ENCODE results near the gene ABLIM2. TPM values are rescaled to one million over a fixed set of nuclear protein-coding genes. Genes with fewer than 3 reads are reported as not detected.

Gene ABLIM2
- total RNA-seq, 1 donor from 2014 or later = 7.5 TPM

DNA sequence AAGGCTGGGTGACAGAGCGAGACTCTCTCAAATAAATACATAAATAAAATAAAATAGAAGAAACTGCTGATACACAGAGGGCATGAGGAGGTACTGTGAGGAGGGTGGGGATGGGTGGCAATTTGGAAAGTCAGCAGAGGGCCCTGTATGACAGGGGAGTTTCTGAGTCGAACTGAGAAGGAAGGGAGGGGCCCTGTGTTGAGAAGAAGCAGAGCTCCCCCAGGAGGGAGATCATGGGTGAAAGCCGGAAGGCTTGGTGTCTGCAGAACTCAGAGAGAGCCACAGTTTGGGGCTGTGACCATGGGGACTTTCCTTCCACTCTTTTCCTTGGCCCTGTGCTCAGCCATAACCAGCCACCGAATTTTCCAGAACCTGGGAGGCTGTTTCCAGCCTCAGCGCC is 194.2 kb downstream of the ABLIM2 start:
- H3K27me3 Mint-ChIP-seq (ENCODE audit: unreplicated experiment) = peaks cover 17% of the 10 kb centered on the region
- no peak overlapping the region for H3K4me3 Mint-ChIP-seq (ENCODE audit: unreplicated experiment)
- TF ChIP-seq, protein P1, sequence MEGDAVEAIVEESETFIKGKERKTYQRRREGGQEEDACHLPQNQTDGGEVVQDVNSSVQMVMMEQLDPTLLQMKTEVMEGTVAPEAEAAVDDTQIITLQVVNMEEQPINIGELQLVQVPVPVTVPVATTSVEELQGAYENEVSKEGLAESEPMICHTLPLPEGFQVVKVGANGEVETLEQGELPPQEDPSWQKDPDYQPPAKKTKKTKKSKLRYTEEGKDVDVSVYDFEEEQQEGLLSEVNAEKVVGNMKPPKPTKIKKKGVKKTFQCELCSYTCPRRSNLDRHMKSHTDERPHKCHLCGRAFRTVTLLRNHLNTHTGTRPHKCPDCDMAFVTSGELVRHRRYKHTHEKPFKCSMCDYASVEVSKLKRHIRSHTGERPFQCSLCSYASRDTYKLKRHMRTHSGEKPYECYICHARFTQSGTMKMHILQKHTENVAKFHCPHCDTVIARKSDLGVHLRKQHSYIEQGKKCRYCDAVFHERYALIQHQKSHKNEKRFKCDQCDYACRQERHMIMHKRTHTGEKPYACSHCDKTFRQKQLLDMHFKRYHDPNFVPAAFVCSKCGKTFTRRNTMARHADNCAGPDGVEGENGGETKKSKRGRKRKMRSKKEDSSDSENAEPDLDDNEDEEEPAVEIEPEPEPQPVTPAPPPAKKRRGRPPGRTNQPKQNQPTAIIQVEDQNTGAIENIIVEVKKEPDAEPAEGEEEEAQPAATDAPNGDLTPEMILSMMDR (IDR thresholded peaks at IDR 0.05; ENCODE audit: partially characterized antibody, unreplicated experiment) = no peak
- no peak overlapping the region for H3K27ac Mint-ChIP-seq (ENCODE audit: unreplicated experiment)
- peaks cover 13% of the 10 kb centered on the region for H3K9me3 Mint-ChIP-seq (ENCODE audit: unreplicated experiment)
- H3K4me1 Mint-ChIP-seq (ENCODE audit: low read depth, unreplicated experiment) = peaks cover 37% of the 10 kb centered on the region
- DNase-seq = no peak
- H3K36me3 Mint-ChIP-seq (ENCODE audit: unreplicated experiment) = no peaks in the 10 kb centered on the region

DNA sequence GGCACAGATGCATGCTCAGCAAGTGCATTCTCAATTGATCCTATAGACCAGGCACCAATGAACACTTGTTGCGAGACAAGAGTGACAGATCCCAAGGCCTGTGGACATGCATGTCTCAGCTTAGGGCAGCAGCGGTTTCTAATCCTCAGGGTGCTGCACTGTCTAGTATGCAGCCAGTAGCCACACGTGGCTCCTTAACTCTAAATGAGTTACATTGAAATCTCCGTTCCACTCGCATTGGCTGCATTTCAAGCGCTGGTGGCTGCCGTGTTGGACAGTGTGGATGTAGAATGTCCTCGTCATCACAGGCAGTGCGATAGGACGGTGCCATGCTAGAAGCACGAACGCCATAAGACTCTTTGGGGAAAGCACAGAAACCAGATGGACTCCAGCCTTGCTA is 194.9 kb downstream of the ABLIM2 start:
- Mint-ChIP-seq H3K4me3 (ENCODE audit: unreplicated experiment) (no peak overlapping the region), H3K4me1 (ENCODE audit: low read depth, unreplicated experiment) (peaks cover 39% of the 10 kb centered on the region), H3K27ac (ENCODE audit: unreplicated experiment) (peak overlapping the region; percentile 22), H3K36me3 (ENCODE audit: unreplicated experiment) (no peaks in the 10 kb centered on the region), H3K9me3 (ENCODE audit: unreplicated experiment) (peaks cover 13% of the 10 kb centered on the region), H3K27me3 (ENCODE audit: unreplicated experiment) (peaks cover 13% of the 10 kb centered on the region)
- TF ChIP-seq, protein P1 (IDR thresholded peaks at IDR 0.05; ENCODE audit: partially characterized antibody, unreplicated experiment) = no peak
- DNase-seq = no peak

DNA sequence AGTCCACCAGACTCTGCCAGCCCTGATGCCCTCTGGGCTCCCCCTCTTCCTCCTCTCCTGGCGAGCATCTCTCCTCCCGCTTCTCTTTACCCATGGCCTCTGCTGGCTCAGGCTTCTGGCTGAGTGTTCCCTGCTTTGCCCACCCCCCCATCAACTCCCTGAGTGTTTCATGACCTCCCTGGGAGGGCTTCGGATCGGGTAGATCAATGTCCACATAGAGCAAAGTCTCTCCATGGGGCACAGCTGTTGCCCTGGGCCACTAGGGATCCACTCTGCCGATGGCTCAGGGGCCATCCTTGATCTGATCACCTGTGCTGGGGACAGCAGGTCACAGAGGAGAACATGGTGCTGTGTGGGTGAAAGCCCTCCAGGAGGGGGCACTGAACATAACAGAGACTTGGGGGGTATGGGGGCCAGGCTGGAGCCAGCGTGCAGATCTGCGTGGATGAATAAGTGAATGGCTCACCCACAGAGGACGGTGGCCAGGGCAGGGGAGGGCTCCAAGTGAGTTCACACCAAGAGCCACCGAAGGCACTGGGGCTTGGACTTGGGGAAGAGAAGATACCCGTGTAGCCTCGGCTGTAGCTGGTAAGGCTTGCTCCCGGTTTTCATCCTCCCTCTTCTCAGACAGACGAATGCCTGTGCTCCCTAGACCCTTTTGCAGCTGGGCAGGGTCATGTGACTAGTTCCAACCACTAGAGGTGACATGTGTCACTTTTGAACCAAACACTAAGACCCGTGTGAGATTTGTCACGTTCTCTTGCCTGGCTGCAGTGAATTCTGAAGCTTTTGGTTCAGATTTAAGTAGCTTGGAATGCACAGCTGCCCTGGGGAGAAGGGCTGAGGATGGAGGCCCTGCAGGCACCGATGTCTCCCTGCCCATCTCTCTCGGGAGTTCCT is 195.8 kb downstream of the ABLIM2 start:
- peaks cover 13% of the 10 kb centered on the region for H3K9me3 Mint-ChIP-seq (ENCODE audit: unreplicated experiment)
- TF ChIP-seq, protein P1 (IDR thresholded peaks at IDR 0.05; ENCODE audit: partially characterized antibody, unreplicated experiment) = no peak
- no peaks in the 10 kb centered on the region for H3K36me3 Mint-ChIP-seq (ENCODE audit: unreplicated experiment)
- H3K4me1 Mint-ChIP-seq (ENCODE audit: low read depth, unreplicated experiment) = peaks cover 34% of the 10 kb centered on the region
- peak overlapping the region; percentile 75 for H3K27ac Mint-ChIP-seq (ENCODE audit: unreplicated experiment)
- no peak for DNase-seq
- H3K27me3 Mint-ChIP-seq (ENCODE audit: unreplicated experiment) = peaks cover 12% of the 10 kb centered on the region
- no peak overlapping the region for H3K4me3 Mint-ChIP-seq (ENCODE audit: unreplicated experiment)

DNA sequence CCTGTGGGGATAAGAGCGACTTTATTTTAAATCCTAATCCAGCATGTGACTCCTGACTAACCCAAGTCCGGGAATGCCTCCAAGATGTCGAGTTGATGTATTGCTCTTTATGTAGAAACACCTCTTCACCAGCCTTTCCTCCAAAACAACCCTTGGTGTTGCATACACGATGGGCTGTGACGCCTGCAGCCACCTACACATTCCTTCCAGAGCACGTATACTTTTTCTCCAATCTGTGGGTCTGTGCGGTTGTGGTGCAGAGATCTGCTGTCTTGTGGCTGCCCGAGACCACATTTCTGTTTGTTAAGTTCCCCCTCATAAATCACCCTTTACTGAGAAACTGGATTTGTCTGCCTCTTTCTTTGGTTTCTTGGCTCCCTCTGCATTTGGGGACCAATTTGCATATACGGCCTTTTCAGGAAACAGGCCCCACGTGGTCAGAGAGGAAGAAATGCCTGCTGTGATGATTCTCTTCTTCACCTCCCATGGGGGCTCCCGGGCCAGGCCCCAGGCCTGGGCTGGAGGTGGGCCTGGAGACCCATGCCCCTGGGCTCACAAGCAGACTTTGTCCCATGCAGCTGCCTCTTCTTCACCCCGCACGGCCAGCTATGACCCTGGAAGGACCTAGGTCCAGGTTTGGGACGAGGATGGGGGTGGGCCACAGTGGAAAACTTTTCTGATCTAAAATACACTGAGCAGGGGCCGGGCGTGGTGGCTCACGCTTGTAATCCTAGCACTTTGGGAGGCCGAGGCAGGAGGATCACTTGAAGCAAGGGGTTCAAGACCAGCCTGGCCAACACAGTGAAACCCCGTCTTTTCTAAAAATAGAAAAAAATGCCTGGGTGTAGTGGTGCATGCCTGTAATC is 197.6 kb downstream of the ABLIM2 start:
- peaks cover 26% of the 10 kb centered on the region for H3K4me1 Mint-ChIP-seq (ENCODE audit: low read depth, unreplicated experiment)
- TF ChIP-seq, protein P1 (IDR thresholded peaks at IDR 0.05; ENCODE audit: partially characterized antibody, unreplicated experiment) = no peak
- no peak overlapping the region for H3K27ac Mint-ChIP-seq (ENCODE audit: unreplicated experiment)
- H3K27me3 Mint-ChIP-seq (ENCODE audit: unreplicated experiment) = peaks cover 10% of the 10 kb centered on the region
- H3K36me3 Mint-ChIP-seq (ENCODE audit: unreplicated experiment) = no peaks in the 10 kb centered on the region
- H3K4me3 Mint-ChIP-seq (ENCODE audit: unreplicated experiment) = no peak overlapping the region
- no peak for DNase-seq
- H3K9me3 Mint-ChIP-seq (ENCODE audit: unreplicated experiment) = peaks cover 10% of the 10 kb centered on the region
